GM19468 (cell line): ENCODE measurements around the gene KCTD8.
"Not testable (repeated sequence)": the region's sequence is repeated elsewhere in the genome, so short reads cannot be mapped to it uniquely, and the experiment has no call there.

Experiments used
- ATAC-seq: cut with Tn5 transposase; IDR thresholded peaks from one replicate; pipeline ENCODE4 v1.9.1; 2021; ENCODE audit warnings: mild to moderate bottlenecking, moderate library complexity, moderate number of reproducible peaks; ENCODE audit not compliant: unreplicated experiment; ENCODE audit errors: extremely low read depth

Gene KCTD8

GRCh38 chr4:44181491-44182349 is 266.9 kb downstream of the KCTD8 start:
- not testable (repeated sequence) for ATAC-seq

GRCh38 chr4:44167766-44168165 is 280.8 kb downstream of the KCTD8 start:
- ATAC-seq = not testable (repeated sequence)

- no peak for ATAC-seq
These were observed 282.7 kb downstream of the KCTD8 start for GRCh38 chr4:44165938-44166337.

GRCh38 chr4:44162538-44163270 is 285.9 kb downstream of the KCTD8 start:
- ATAC-seq = no peak

- ATAC-seq = no peak
These were observed 286.9 kb downstream of the KCTD8 start for GRCh38 chr4:44161756-44162155.

GRCh38 chr4:44160776-44161367 is 287.7 kb downstream of the KCTD8 start:
- no peak for ATAC-seq

- ATAC-seq = no peak
These were observed 288.6 kb downstream of the KCTD8 start for GRCh38 chr4:44159991-44160390.

- no peak for ATAC-seq
These were observed 290.9 kb downstream of the KCTD8 start for GRCh38 chr4:44157611-44158277.

- ATAC-seq = no peak
These were observed 298.5 kb downstream of the KCTD8 start for GRCh38 chr4:44150091-44150576.

GRCh38 chr4:44149282-44149681 is 299.3 kb downstream of the KCTD8 start:
- ATAC-seq = no peak

GRCh38 chr4:44147571-44148075 is 301.0 kb downstream of the KCTD8 start:
- no peak for ATAC-seq

GRCh38 chr4:44146516-44146915 is 302.1 kb downstream of the KCTD8 start:
- ATAC-seq = no peak

GRCh38 chr4:44145868-44146267 is 302.7 kb downstream of the KCTD8 start:
- ATAC-seq = no peak

GRCh38 chr4:44132526-44132925 is 316.1 kb downstream of the KCTD8 start:
- ATAC-seq = no peak
